NCI-H226 (cell line): ENCODE data around the gene ASPG.

Source experiments
- DNase-seq: peaks from one replicate; pipeline ENCODE4 v3.0.0-alpha.2; 2015

The ASPG gene

GRCh38 chr14:104094709-104095425 is 9.4 kb downstream of the ASPG start:
- DNase-seq: no peak

GRCh38 chr14:104095426-104096310 is 10.2 kb downstream of the ASPG start:
- DNase-seq: no peak

GRCh38 chr14:104096318-104096717 is 10.8 kb downstream of the ASPG start:
- DNase-seq: no peak

- no peak for DNase-seq
Observed at GRCh38 chr14:104096751-104097700, 11.5 kb downstream of the ASPG start.

GRCh38 chr14:104098272-104099095 is 13.0 kb downstream of the ASPG start:
- no peak for DNase-seq

- no peak for DNase-seq
Observed at GRCh38 chr14:104099096-104100041, 13.9 kb downstream of the ASPG start.

GRCh38 chr14:104100171-104101085 is 14.9 kb downstream of the ASPG start:
- DNase-seq: no peak

GRCh38 chr14:104101086-104101621 is 15.7 kb downstream of the ASPG start:
- DNase-seq: no peak

GRCh38 chr14:104101651-104102281 is 16.3 kb downstream of the ASPG start:
- no peak for DNase-seq

GRCh38 chr14:104102282-104102914 is 16.9 kb downstream of the ASPG start:
- DNase-seq: no peak

- DNase-seq: no peak
Observed at GRCh38 chr14:104103061-104103445, 17.6 kb downstream of the ASPG start.

- DNase-seq: no peak
Observed at GRCh38 chr14:104103446-104104075, 18.1 kb downstream of the ASPG start.

- DNase-seq: no peak
Observed at GRCh38 chr14:104104076-104104901, 18.8 kb downstream of the ASPG start.

- no peak for DNase-seq
Observed at GRCh38 chr14:104105071-104105821, 19.7 kb downstream of the ASPG start.

- no peak for DNase-seq
Observed at GRCh38 chr14:104105822-104106470, 20.4 kb downstream of the ASPG start.
